HG03280 (cell line): ENCODE results near the gene CFAP206.
"Not testable (repeated sequence)": the region's sequence is repeated elsewhere in the genome, so short reads cannot be mapped to it uniquely, and the experiment has no call there.

Experiments used
- ATAC-seq: cut with Tn5 transposase; IDR thresholded peaks from one replicate; pipeline ENCODE4 v1.9.1; 2021; ENCODE audit warnings: mild to moderate bottlenecking, moderate library complexity; ENCODE audit not compliant: unreplicated experiment

CFAP206 gene

DNA sequence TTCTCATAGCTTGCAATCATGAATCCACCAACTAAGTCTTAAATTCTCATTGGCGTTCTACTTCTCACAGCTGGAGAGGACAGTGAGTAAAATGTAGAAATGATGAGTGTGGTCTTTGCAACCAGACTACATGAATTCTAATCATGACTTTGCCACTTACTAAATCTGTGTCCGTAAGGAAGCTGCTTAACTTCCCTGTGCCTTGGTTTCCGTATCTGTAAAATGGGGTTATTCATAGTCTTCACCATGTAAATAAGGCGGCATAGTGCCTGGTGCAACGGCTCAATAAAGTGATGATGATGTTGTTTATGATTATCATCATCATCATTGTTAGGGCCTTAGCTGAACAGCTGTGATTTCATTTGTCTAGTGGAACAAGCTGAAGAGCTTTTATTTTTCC, 12.6 kb downstream of the CFAP206 start:
- ATAC-seq: no peak

DNA sequence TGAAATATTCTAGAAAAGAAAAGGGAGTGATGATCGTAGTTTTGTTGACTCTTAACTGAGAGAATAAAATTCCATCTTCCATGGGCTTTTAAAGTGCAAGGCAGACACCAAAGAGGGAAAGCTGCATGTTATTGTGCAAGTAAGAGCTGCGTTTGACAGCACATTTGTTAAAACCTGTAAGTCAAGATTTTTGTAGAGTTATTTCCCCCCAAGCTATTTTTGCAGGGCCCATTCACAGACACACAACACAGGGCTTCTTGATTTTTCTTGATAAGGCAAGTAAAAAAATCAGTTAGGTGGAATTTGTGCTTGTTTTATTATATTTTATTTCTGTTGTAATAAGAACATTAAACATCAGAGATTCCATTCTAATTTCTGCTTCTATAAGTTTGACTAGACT, 13.8 kb downstream of the CFAP206 start:
- no peak for ATAC-seq

DNA sequence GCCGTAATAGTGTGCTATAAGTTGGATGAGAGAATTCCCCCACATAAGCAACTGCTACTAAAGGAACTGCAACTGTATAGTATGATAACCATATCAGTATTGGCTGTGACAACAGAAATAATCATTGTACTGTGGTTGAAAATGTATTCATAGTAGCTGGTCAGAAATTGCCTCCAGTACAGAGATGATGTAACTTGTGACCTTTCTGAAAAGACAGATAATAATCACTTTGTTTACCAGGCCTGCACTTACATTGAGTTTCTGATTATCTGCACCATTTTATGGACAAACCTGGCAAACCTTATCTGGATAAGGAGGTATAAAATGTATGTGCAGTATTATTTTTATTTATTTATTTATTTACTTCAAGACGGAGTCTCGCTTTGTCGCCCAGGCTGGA, 19.0 kb downstream of the CFAP206 start:
- ATAC-seq: no peak

GRCh38 chr6:87430499-87430898, 22.7 kb downstream of the CFAP206 start:
- ATAC-seq: no peak

- no peak for ATAC-seq
Observed at GRCh38 chr6:87431263-87431662, 23.5 kb downstream of the CFAP206 start.

- peak; percentile 75 for ATAC-seq
Observed at GRCh38 chr6:87436435-87436834, 28.7 kb downstream of the CFAP206 start.

DNA sequence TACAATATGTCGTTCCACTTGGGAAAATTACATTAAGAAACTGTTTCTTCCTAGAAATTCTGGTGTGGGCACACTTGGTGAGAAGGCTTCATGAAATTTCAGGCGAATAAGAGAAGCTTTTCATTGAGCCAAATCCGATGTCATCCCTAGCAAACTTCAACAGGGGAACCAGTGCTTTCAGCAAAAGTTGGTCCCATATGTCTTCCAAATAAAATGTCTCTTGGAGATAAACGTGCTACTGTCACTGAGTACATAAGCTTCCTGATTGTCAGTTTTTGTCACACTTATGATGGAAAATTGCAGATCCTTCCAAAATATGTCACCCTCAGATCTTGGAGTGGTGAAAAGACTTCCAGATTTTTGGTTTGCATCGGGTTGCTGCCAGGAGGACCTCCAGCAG, 33.9 kb downstream of the CFAP206 start:
- ATAC-seq: no peak

GRCh38 chr6:87444362-87444761, 36.6 kb downstream of the CFAP206 start:
- ATAC-seq: no peak

- ATAC-seq: no peak
Observed at GRCh38 chr6:87465051-87465450, 57.3 kb downstream of the CFAP206 start.

GRCh38 chr6:87472525-87473418, 65.0 kb downstream of the CFAP206 start, which contains the start of gene SLC35A1:
Gene SLC35A1, plus strand, starts transcription at chr6:87472974. Its CDS starts 30 bp downstream, at chr6:87473004.
- peak; percentile 96 for ATAC-seq

GRCh38 chr6:87473419-87473903, 65.7 kb downstream of the CFAP206 start:
- ATAC-seq: peak; percentile 64

- no peak for ATAC-seq
Observed at GRCh38 chr6:87481931-87482330, 74.2 kb downstream of the CFAP206 start.

DNA sequence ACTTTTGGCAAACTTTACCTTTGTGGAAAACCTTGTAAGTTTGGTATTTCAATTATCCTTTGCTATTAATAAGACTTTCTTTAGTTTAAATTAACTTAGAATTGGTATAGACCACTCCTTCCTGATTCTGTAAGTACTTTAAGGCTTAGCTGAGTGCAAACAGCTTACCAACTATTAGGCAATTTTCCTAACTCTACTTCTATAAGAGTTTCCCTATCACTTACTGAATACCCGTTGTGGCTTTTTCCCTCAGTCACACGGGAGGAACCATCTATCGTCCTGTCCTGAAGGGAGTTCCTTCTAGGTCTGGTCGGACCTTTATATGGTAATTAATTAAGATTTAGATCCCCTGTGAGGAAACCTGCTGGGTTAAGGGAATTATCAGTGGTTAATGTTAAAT, 74.6 kb downstream of the CFAP206 start:
- ATAC-seq: no peak

GRCh38 chr6:87483929-87484328, 76.2 kb downstream of the CFAP206 start:
- ATAC-seq: no peak

GRCh38 chr6:87484491-87484890, 76.7 kb downstream of the CFAP206 start:
- no peak for ATAC-seq

DNA sequence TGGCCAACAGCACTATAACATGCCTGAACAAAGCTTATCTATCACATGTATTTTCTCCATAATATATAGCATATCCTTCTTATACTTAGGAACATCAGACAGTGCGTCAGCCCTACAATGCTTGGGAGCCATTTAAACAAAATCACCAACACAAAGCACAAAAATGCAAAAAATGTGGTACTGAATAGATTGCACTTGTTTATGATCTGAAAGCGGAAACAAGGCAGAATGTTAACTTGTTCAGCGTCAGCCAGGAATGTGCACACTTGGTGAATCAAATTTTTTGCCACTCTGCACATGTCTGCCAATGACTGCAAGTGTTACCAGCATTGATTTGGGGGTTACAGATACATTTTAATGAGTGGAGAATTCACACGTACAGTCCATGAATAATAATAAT, 79.8 kb downstream of the CFAP206 start:
- ATAC-seq: no peak

DNA sequence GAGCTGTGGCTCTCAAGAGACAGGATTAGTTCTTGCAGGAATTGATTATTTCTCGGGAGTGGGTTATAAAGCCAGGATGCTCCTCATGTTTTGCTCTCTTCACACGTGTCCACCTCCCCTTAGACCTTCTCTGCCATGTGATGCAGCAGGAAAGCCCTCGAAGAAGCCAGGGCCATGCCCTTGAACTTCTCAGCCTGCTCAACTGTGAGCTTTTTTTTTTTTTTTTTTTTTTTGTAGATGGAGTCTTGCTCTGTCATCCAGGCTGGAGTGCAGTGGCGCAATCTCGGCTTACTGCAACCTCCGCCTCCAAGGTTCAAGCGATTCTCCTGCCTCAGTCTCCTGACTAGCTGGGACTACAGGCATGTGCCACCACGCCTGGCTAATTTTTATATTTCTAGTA, 81.6 kb downstream of the CFAP206 start:
- not testable (repeated sequence) for ATAC-seq

GRCh38 chr6:87494761-87495422, 87.1 kb downstream of the CFAP206 start:
- peak; percentile 81 for ATAC-seq

DNA sequence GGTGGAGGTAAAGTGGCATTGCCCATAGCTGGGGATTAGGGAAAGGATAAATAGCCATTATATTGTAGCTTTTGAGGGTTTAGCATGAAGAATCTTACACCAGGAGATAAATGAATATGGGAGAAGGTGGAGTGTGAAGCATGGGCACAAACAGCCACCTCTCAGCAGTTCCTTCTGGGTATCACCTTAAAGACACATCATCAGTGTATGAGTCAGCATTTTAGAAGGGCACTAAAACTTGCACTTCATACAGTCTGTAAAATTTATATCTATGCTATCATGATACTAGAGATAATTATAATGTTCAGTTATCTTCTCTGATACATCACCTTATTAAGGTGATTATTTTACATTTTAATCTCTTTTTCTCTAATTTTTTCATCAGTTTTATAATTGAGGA, 90.3 kb downstream of the CFAP206 start:
- no peak for ATAC-seq

- ATAC-seq: no peak
Observed at GRCh38 chr6:87501809-87502572, 94.2 kb downstream of the CFAP206 start.

- no peak for ATAC-seq
Observed at GRCh38 chr6:87504441-87504840, 96.7 kb downstream of the CFAP206 start.
